Naive B cell (primary cell): ENCODE data around the gene NPPB. TPM values are rescaled to one million over a fixed set of nuclear protein-coding genes. Genes with fewer than 3 reads are reported as not detected.

Experiments used
- ATAC-seq, 2 donors: fragments of 150-1000 bp; cut with Tn5 transposase; 2 replicates each; pipeline ENCODE4 v1.10.0; 2021; ENCODE audit warnings: low read depth in 2 of 2, mild to moderate bottlenecking in 2 of 2, moderate library complexity in 2 of 2
- DNase-seq: peaks from one replicate; pipeline ENCODE4 v3.0.0; 2022
- H3K27ac Mint-ChIP-seq, 6 donors: one replicate each; pipeline ENCODE4 v1.8.0; 2020 to 2022; ENCODE audit warnings: mild to moderate bottlenecking in 6 of 6, mixed read lengths in 6 of 6, moderate library complexity in 5 of 6, inconsistent platforms in 2 of 6
- H3K27me3 Mint-ChIP-seq, 3 donors: one replicate each; pipeline ENCODE4 v1.8.0; 2021 to 2022; ENCODE audit warnings: mixed read lengths in 3 of 3, mild to moderate bottlenecking in 1 of 3
- H3K36me3 Mint-ChIP-seq, 2 donors: one replicate each; pipeline ENCODE4 v1.8.0; 2020 to 2022; ENCODE audit warnings: mixed read lengths in 2 of 2, inconsistent platforms in 1 of 2, mild to moderate bottlenecking in 1 of 2
- H3K4me1 Mint-ChIP-seq, 3 donors: one replicate each; pipeline ENCODE4 v1.8.0; 2020 to 2022; ENCODE audit warnings: mixed read lengths in 3 of 3, inconsistent platforms in 1 of 3, mild to moderate bottlenecking in 1 of 3, moderate library complexity in 1 of 3
- H3K4me3 Mint-ChIP-seq, 8 donors: one replicate each; pipeline ENCODE4 v1.8.0; 2020 to 2022; ENCODE audit warnings: mild to moderate bottlenecking in 8 of 8, mixed read lengths in 8 of 8, moderate library complexity in 8 of 8, inconsistent platforms in 2 of 8
- H3K9me3 Mint-ChIP-seq, 7 donors: one replicate each; pipeline ENCODE4 v1.8.0; 2020 to 2022; ENCODE audit warnings: mixed read lengths in 7 of 7, mild to moderate bottlenecking in 5 of 7, inconsistent platforms in 2 of 7, moderate library complexity in 1 of 7
- polyA plus RNA-seq, 6 donors: library from polyadenylated mRNA; unstranded; fragments of 300-500 nt; fragmentation: Illumina TruSeq; gene quantifications; one replicate each; pipeline ENCODE4 v1.2.3, GENCODE V29; 2021; ENCODE audit warnings: low read depth in 6 of 6

Gene NPPB
- polyA plus RNA-seq, 6 donors from 2014 or later = not detected

DNA sequence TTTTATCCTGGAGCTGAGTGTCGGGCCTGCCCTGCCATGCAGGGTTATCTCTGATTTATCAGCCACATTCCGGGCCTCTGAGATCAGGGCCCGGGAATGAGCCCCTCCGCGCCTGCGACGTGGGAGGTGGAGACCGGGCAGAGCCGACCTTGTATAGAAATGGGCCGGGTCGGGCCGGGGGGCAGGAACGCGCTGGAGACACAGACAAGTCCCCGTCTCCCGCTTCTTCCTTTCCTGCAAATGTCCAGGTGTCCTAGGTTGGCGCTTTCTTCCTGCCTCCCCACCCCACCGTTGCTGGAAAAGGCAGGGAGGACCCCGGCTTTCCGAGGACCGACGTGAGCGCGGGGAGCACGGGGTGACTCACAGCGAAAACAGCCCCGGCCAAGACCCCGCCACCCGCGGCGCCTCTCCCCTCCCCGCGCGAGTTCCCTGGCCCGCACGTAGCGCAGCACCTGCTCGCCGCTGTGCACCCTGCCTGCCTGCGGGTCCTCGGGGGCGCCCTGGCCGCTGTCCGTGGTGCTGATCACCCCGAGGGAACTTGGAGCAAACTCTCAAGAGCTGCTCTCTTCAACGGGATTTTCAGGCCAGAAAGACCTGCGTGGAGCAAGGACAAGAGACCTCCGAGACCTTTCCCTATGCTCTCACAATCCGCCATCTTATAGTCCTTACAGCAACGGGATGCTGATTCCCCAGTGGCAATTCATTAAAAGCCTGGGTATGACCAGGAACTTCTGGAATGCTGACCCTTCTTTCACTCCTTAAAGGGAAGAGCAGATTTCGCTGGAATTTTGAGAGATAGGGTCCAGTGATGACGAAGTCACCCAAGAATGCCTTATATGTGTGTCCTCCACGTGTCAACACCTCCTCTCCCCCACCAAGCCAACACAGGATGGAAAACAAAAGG, 475 bp upstream of the NPPB start:
- peak overlapping the region in 1 of 6 donors; percentile 26 for H3K27ac Mint-ChIP-seq
- ATAC-seq = peak; percentile 90 to 91
- H3K9me3 Mint-ChIP-seq = peaks cover 0 to 4% (median 0%) of the 10 kb centered on the region in 7 donors
- H3K27me3 Mint-ChIP-seq = peaks cover 44 to 59% (median 47%) of the 10 kb centered on the region in 3 donors
- peak; percentile 67 for DNase-seq
- peak overlapping the region in 1 of 8 donors; percentile 47 for H3K4me3 Mint-ChIP-seq
- no peaks in the 10 kb centered on the region for H3K4me1 Mint-ChIP-seq
- no peaks in the 10 kb centered on the region for H3K36me3 Mint-ChIP-seq

- Mint-ChIP-seq H3K27ac (no peak overlapping the region), H3K9me3 (peaks cover 0 to 4% (median 0%) of the 10 kb centered on the region in 7 donors), H3K36me3 (no peaks in the 10 kb centered on the region), H3K4me3 (no peak overlapping the region), H3K27me3 (peaks cover 36 to 55% (median 47%) of the 10 kb centered on the region in 3 donors), H3K4me1 (no peaks in the 10 kb centered on the region)
- no peak for ATAC-seq
- DNase-seq = no peak
Observed at GRCh38 chr1:11858158-11858557, 587 bp downstream of the NPPB start.

DNA sequence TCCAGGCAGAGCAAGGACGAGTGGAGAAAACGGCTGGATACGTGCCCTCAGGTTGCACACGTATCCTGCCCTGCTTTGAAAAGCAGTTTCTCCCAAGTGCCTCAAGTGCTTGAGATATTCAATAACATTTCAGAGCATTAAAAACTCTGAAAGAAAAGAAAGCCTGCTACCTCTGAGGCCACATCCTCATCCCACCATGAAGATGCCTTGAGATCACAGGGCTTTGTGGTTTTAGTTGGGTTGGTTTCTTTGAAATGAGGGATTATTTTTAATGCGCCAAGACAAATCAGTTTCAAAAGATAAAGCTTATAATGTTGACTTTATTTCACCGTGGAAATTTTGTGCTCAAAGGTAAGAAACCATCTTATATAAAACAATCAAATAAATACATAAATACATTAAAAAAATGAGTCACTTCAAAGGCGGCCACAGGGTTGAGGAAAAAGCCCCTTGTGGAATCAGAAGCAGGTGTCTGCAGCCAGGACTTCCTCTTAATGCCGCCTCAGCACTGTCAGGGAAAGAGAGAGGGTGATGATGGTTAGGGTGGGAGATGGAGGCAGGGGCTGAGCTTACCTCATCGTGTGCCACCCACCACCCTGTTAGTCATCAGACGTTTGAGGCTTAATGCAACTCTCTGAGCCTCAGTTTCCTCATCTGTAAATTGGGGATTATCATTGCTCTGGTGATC, 1.4 kb downstream of the NPPB start:
- Mint-ChIP-seq H3K27me3 (peaks cover 32 to 49% (median 41%) of the 10 kb centered on the region in 3 donors), H3K4me3 (no peak overlapping the region), H3K4me1 (no peaks in the 10 kb centered on the region), H3K36me3 (no peaks in the 10 kb centered on the region), H3K9me3 (peaks cover 0 to 4% (median 0%) of the 10 kb centered on the region in 7 donors), H3K27ac (no peak overlapping the region)
- DNase-seq (no peak), ATAC-seq (peak in 1 of 2 donors; percentile 36)

GRCh38 chr1:11856698-11857097, 2.0 kb downstream of the NPPB start:
- Mint-ChIP-seq H3K4me1 (no peaks in the 10 kb centered on the region), H3K27ac (no peak overlapping the region), H3K27me3 (peaks cover 26 to 44% (median 35%) of the 10 kb centered on the region in 3 donors), H3K36me3 (no peaks in the 10 kb centered on the region), H3K9me3 (peaks cover 0 to 3% (median 0%) of the 10 kb centered on the region in 7 donors), H3K4me3 (no peak overlapping the region)
- ATAC-seq = no peak
- DNase-seq = no peak

DNA sequence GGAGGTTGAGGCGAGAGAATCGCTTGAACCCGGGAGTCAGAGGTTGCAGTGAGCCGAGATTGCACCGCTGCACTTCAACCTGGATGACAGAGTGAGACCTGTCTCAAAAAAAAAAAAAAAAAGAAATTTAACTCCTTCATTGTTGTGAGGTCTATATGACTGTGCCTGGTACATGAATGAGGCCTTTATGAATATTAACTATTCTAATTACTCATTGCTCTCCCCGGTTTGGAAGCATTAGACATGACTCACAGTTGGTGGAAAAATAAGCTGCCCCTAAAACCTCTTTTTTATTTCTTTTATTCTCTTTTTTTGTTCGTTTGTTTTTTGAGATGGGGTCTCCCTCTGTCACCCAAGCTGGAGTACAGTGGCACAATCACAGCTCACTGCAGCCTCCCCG, 3.3 kb downstream of the NPPB start:
- ATAC-seq = no peak
- no peak overlapping the region for H3K4me3 Mint-ChIP-seq
- H3K9me3 Mint-ChIP-seq = no peaks in the 10 kb centered on the region
- no peak overlapping the region for H3K27ac Mint-ChIP-seq
- no peak for DNase-seq
- H3K4me1 Mint-ChIP-seq = peaks cover 0 to 2% (median 0%) of the 10 kb centered on the region in 3 donors
- H3K27me3 Mint-ChIP-seq = peaks cover 15 to 32% (median 22%) of the 10 kb centered on the region in 3 donors
- H3K36me3 Mint-ChIP-seq = no peaks in the 10 kb centered on the region

DNA sequence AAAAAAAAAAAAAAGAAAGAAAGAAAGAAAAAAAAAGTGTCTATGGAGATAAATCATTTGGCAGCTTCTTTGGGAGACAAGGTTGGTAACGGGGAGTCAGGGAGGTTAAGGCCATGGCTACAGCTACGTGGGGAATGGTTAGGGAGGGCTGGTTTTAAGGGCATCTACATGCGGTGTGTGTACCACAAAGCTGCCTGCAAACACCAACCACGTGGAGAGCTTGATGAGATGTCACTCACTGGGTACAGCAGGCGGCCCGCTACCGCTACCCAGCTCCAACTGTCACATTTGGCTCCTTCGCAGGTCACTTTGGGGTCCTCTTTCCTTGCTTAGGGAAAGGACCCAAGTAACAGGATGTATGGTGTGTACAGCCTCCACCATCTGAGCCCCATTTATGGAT, 4.2 kb downstream of the NPPB start:
- Mint-ChIP-seq H3K27me3 (peaks cover 8 to 23% (median 13%) of the 10 kb centered on the region in 3 donors), H3K36me3 (no peaks in the 10 kb centered on the region), H3K4me3 (no peak overlapping the region), H3K27ac (no peak overlapping the region), H3K9me3 (no peaks in the 10 kb centered on the region), H3K4me1 (peaks cover 0 to 2% (median 0%) of the 10 kb centered on the region in 3 donors)
- no peak for ATAC-seq
- DNase-seq = no peak

- Mint-ChIP-seq H3K27me3 (no peaks in the 10 kb centered on the region), H3K27ac (peak overlapping the region in 1 of 6 donors; percentile 51), H3K4me3 (no peak overlapping the region), H3K36me3 (no peaks in the 10 kb centered on the region), H3K9me3 (no peaks in the 10 kb centered on the region), H3K4me1 (peaks cover 0 to 9% (median 0%) of the 10 kb centered on the region in 3 donors)
- DNase-seq (no peak), ATAC-seq (no peak)
Observed at GRCh38 chr1:11851180-11851579, 7.6 kb downstream of the NPPB start.

GRCh38 chr1:11850156-11850555, 8.6 kb downstream of the NPPB start:
- H3K36me3 Mint-ChIP-seq = peaks cover 0 to 5% of the 10 kb centered on the region in 2 donors
- no peaks in the 10 kb centered on the region for H3K9me3 Mint-ChIP-seq
- no peaks in the 10 kb centered on the region for H3K27me3 Mint-ChIP-seq
- H3K4me1 Mint-ChIP-seq = peaks cover 0 to 9% (median 0%) of the 10 kb centered on the region in 3 donors
- H3K4me3 Mint-ChIP-seq = no peak overlapping the region
- DNase-seq (no peak), ATAC-seq (no peak)
- H3K27ac Mint-ChIP-seq = peak overlapping the region in 1 of 6 donors; percentile 38

- Mint-ChIP-seq H3K4me1 (peaks cover 3 to 18% (median 9%) of the 10 kb centered on the region in 3 donors), H3K4me3 (no peak overlapping the region), H3K36me3 (peaks cover 0 to 5% of the 10 kb centered on the region in 2 donors), H3K27me3 (no peaks in the 10 kb centered on the region), H3K27ac (peak overlapping the region in 1 of 6 donors; percentile 41), H3K9me3 (no peaks in the 10 kb centered on the region)
- no peak for DNase-seq
- no peak for ATAC-seq
Observed at GRCh38 chr1:11848373-11848700, 10.4 kb downstream of the NPPB start.

GRCh38 chr1:11847667-11848372, 10.9 kb downstream of the NPPB start, which contains the start of gene NPPA:
Gene NPPA (minus strand): TSS chr1:11847783. CDS start chr1:11847684, 99 bp downstream.
- no peaks in the 10 kb centered on the region for H3K9me3 Mint-ChIP-seq
- DNase-seq (no peak), ATAC-seq (no peak)
- H3K36me3 Mint-ChIP-seq = peaks cover 0 to 5% of the 10 kb centered on the region in 2 donors
- H3K27me3 Mint-ChIP-seq = no peaks in the 10 kb centered on the region
- peaks cover 8 to 23% (median 13%) of the 10 kb centered on the region in 3 donors for H3K4me1 Mint-ChIP-seq
- peak within 1 kb of the TSS in 3 of 6 donors; percentile 47 to 83 (median 59) for H3K27ac Mint-ChIP-seq
- H3K4me3 Mint-ChIP-seq = no peak within 1 kb of the TSS

DNA sequence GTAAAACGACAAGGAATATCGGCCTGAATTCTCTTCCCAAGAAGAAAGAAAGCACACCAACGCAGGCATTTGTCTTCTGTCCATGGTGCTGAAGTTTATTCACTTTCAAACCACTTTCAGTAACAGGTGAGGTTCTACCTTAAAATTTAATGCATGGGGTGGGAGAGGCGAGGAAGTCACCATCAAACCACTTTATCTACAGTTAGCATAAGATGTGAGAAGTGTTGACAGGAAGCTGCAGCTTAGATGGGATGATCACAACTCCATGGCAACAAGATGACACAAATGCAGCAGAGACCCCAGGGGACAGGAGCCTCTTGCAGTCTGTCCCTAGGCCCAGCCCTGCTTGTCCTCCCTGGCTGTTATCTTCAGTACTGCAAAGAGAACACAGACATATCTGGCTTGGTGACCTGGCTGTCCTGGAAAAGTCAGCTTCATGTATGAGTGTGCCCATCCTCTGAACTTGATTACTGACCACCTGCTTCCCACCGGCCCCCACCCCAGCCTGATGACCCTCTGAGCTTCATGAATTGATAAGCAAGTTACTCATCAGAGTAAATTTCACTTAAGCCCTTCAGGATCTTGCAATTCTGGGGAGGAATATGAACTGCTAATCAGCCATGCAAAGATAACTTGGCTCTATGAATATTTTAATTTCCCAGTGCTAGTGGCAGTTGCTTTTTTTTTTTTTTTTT, 13.0 kb downstream of the NPPB start:
- peak; percentile 48 to 63 for ATAC-seq
- Mint-ChIP-seq H3K36me3 (peaks cover 5 to 12% of the 10 kb centered on the region in 2 donors), H3K27me3 (no peaks in the 10 kb centered on the region), H3K9me3 (no peaks in the 10 kb centered on the region), H3K27ac (peak overlapping the region in 1 of 6 donors; percentile 44), H3K4me1 (peaks cover 20 to 41% (median 26%) of the 10 kb centered on the region in 3 donors), H3K4me3 (no peak overlapping the region)
- no peak for DNase-seq

DNA sequence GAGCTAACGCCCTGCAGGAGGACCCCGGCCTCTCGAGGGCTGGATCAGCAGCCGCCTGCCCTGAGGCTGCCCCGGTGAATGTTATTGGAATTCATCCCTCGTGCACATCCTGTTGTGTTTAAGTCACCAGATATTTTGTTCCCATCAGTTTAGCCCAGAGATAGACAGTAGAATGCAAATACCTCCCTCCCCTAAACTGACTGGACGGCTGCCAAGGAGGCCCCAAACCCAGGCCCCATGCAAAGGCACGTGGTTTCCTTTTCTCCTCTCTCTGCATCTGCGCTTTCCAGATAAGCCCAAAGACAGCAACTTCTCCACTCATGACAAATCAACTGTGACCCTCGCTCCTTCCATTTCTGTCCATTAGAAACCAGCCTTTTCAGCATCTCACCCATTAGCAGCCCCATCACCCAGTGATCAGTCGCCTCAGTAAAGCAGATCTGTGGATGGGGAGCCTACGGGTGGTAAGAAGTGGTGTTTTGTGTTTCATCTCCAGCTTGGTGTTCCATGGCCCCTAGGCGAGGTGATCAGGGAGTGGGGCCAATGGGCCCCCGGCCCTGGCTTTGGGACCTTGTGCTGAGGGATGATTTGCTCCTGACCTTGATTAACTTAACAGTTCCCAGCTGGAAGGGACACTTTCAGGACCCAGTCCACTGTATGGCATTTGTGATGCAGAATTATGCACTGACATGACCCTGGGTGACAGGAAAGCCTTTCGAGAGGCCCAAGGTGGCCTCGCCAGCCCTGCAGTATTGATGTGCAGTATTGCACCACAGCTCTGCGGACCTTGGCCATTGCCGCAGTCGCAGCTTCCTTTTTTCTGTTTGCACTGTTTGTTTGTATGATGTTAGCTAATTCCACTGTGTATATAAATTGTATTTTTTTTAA, 16.3 kb downstream of the NPPB start:
- Mint-ChIP-seq H3K4me3 (peak overlapping the region in 3 of 8 donors; percentile 14 to 31 (median 22)), H3K4me1 (peaks cover 25 to 39% (median 32%) of the 10 kb centered on the region in 3 donors), H3K27me3 (no peaks in the 10 kb centered on the region), H3K9me3 (no peaks in the 10 kb centered on the region), H3K27ac (peak overlapping the region in 4 of 6 donors; percentile 4 to 86 (median 44)), H3K36me3 (peaks cover 9 to 23% of the 10 kb centered on the region in 2 donors)
- peak; percentile 37 to 43 for ATAC-seq
- no peak for DNase-seq
